K562 (cell line): Measurements from ENCODE around the gene SRGAP3. TPM values are rescaled to one million over a fixed set of nuclear protein-coding genes. Genes with fewer than 3 reads are reported as not detected.
A peak's percentile ranks its signal among the peaks of the same experiment; 100 is the strongest.

Experiments
- HNRNPK ChIP-seq: fragments of 200-400 bp; formaldehyde crosslinking; IDR thresholded peaks from one replicate; pipeline ENCODE4 v1.6.1; 2018; ENCODE audit warnings: mild to moderate bottlenecking, low read depth, low read length; ENCODE audit not compliant: poor library complexity, severe bottlenecking
- MEF2A ChIP-seq: IDR thresholded peaks from 2 replicates; pipeline ENCODE4 v1.6.1; 2011; ENCODE audit warnings: low read depth, mild to moderate bottlenecking, low read length, moderate library complexity; ENCODE audit not compliant: control insufficient read depth
- NCOA4 ChIP-seq: fragments of 450-650 bp; IDR thresholded peaks from 2 replicates; pipeline ENCODE4 v1.6.1; 2018; ENCODE audit warnings: mild to moderate bottlenecking; ENCODE audit not compliant: partially characterized antibody
- PREB ChIP-seq: sonication (generic); formaldehyde crosslinking; IDR thresholded peaks from 2 replicates; pipeline ENCODE4 v1.8.1; 2023; ENCODE audit warnings: mild to moderate bottlenecking, missing genetic modification reagents
- REST ChIP-seq, 2 experiments: fragments of 450-650 bp; formaldehyde crosslinking in 1 of 2; IDR thresholded peaks; 2 replicates each; pipeline versions ENCODE4 v1.4.0 to v1.6.1; 2014 to 2020; ENCODE audit warnings: mild to moderate bottlenecking in 2 of 2, borderline replicate concordance in 1 of 2, low read depth in 1 of 2
- TAF15 ChIP-seq: fragments of 200-400 bp; formaldehyde crosslinking; IDR thresholded peaks from 2 replicates; pipeline ENCODE4 v1.6.1; 2017; ENCODE audit warnings: mild to moderate bottlenecking, low read depth, low read length, moderate library complexity
- ZFP36 ChIP-seq: fragments of 150-350 bp; IDR thresholded peaks from 2 replicates; pipeline ENCODE4 v1.6.1; 2018; ENCODE audit warnings: low read length, low read depth; ENCODE audit not compliant: partially characterized antibody
- ZNF740 ChIP-seq, 3 experiments: fragments of 200-800 bp in 1 of 3; sonication (Bioruptor generic) in 1 of 3; sonication (generic) in 1 of 3; formaldehyde crosslinking in 1 of 3; IDR thresholded peaks; 2 replicates each; pipeline versions ENCODE4 v1.6.1 to v1.8.0; 2016 to 2022; ENCODE audit warnings: mild to moderate bottlenecking in 2 of 3, missing compliant biosample characterization in 2 of 3, missing genetic modification characterization in 2 of 3, missing genetic modification reagents in 1 of 3
- polyA plus RNA-seq, 8 experiments: library from polyadenylated mRNA; depleted of rRNA in 4 of 8; stranded (reverse) in 5 of 8; unstranded in 3 of 8; fragments of >200 nt; fragmentation: Nextera tagmentation in 2 of 8; fragmentation: Illumina TruSeq in 1 of 8; extraction: Ambion mirVana in 2 of 8; extraction: Trizol in 1 of 8; gene quantifications; 2 replicates each; pipeline versions ENCODE4 v1.2.1 to v1.2.3, GENCODE V29; 2011 to 2014; ENCODE audit warnings: inconsistent platforms in 1 of 8, missing spikeins in 1 of 8
- total RNA-seq, 7 experiments: library from RNA; depleted of rRNA in 6 of 7; stranded (reverse); fragments of >200 nt in 6 of 7; fragmentation: Illumina TruSeq in 2 of 7; extraction: Trizol in 2 of 7; gene quantifications; 2 replicates each; pipeline versions ENCODE4 v1.2.1 to v1.2.3, GENCODE V29; 2011 to 2021; ENCODE audit warnings: low replicate concordance in 1 of 7
- TF ChIP-seq, protein P1 (sequence below), 3 experiments: IDR thresholded peaks in 2 of 3; conservative IDR thresholded peaks in 1 of 3; 2 replicates each; pipeline ENCODE4 v1.5.1; 2011 to 2012; ENCODE audit warnings: low read length in 3 of 3, mild to moderate bottlenecking in 3 of 3, control low read depth in 2 of 3, improper control_type of control experiment in 1 of 3, inconsistent platforms in 1 of 3, low read depth in 1 of 3, mixed read lengths in 1 of 3, moderate library complexity in 1 of 3; ENCODE audit not compliant: insufficient read depth in 2 of 3
- TF ChIP-seq, protein P2 (sequence below): sonication (generic); formaldehyde crosslinking; IDR thresholded peaks from 2 replicates; pipeline ENCODE4 v1.8.0; 2022; ENCODE audit warnings: missing genetic modification reagents, mild to moderate bottlenecking, moderate library complexity, borderline replicate concordance

The SRGAP3 gene
- total and polyA plus RNA-seq, 9 of the 15 experiments (the other 6 are each of a cell fraction or from before 2014, with no cell fraction given), result 0.11 to 0.85 (median 0.35) TPM; not detected in 2

- peak; percentile 26 for TF ChIP-seq ZFP36
- no peak for TF ChIP-seq REST (IDR thresholded peaks at IDR 0.05; ENCODE audit: borderline replicate concordance)
- no peak for TF ChIP-seq REST (CRISPR knock-in tag; IDR thresholded peaks at IDR 0.05; ENCODE audit: low read depth)
- 0 out of 2 replicates have a peak, but pooled peaks have one; percentile 63 for TF ChIP-seq PREB (CRISPR knock-in tag)
- no peak for TF ChIP-seq NCOA4
- TF ChIP-seq, protein P1, sequence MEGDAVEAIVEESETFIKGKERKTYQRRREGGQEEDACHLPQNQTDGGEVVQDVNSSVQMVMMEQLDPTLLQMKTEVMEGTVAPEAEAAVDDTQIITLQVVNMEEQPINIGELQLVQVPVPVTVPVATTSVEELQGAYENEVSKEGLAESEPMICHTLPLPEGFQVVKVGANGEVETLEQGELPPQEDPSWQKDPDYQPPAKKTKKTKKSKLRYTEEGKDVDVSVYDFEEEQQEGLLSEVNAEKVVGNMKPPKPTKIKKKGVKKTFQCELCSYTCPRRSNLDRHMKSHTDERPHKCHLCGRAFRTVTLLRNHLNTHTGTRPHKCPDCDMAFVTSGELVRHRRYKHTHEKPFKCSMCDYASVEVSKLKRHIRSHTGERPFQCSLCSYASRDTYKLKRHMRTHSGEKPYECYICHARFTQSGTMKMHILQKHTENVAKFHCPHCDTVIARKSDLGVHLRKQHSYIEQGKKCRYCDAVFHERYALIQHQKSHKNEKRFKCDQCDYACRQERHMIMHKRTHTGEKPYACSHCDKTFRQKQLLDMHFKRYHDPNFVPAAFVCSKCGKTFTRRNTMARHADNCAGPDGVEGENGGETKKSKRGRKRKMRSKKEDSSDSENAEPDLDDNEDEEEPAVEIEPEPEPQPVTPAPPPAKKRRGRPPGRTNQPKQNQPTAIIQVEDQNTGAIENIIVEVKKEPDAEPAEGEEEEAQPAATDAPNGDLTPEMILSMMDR (IDR thresholded peaks at IDR 0.05 in 2 of 3, conservative IDR thresholded peaks at IDR 0.05 in 1 of 3; ENCODE audit: insufficient read depth in 2 of 3, low read depth in 1 of 3, low read length in 3 of 3), result peak; percentile 38 to 52 (median 44); a peak in 5 of 6 replicates
- no peak for TF ChIP-seq TAF15
- TF ChIP-seq MEF2A, result no peak
- peak; percentile 89 for TF ChIP-seq ZNF740 (CRISPR knock-in tag; IDR thresholded peaks at IDR 0.05)
- TF ChIP-seq ZNF740 (tag; IDR thresholded peaks at IDR 0.05), result no peak
- no peak for TF ChIP-seq HNRNPK
- TF ChIP-seq, protein P2, sequence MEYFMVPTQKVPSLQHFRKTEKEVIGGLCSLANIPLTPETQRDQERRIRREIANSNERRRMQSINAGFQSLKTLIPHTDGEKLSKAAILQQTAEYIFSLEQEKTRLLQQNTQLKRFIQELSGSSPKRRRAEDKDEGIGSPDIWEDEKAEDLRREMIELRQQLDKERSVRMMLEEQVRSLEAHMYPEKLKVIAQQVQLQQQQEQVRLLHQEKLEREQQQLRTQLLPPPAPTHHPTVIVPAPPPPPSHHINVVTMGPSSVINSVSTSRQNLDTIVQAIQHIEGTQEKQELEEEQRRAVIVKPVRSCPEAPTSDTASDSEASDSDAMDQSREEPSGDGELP, result peak; percentile 40; the same call in 1 of the 2 replicates
These were observed at the start of gene SRGAP3 (continued) for GRCh38 chr3:9249273-9250192.
